Bronchial epithelial cell (primary cell): ENCODE data around the gene SAE1. TPM values are rescaled to one million over a fixed set of nuclear protein-coding genes. Genes with fewer than 3 reads are reported as not detected.

Experiments
- DNase-seq: peaks from one replicate; pipeline ENCODE4 v3.0.0-alpha.2; 2010; ENCODE audit warnings: low read depth
- FAIRE-seq: peaks from 2 replicates; lab custom pipeline; 2011; peaks lifted over from hg19 to GRCh38; lab: Jason Lieb, UNC
- H3K27me3 ChIP-seq: 2 replicates; pipeline ENCODE4 v1.5.1; 2011; ENCODE audit warnings: low read length; ENCODE audit not compliant: control insufficient read depth, insufficient read depth
- H3K36me3 ChIP-seq: 2 replicates; pipeline ENCODE4 v1.5.1; 2011; ENCODE audit warnings: low read length; ENCODE audit not compliant: control insufficient read depth, insufficient read depth
- H3K4me3 ChIP-seq: 2 replicates; pipeline ENCODE4 v1.5.1; 2011; ENCODE audit warnings: mild to moderate bottlenecking, low read depth, low read length, control low read depth
- CTCF ChIP-seq: IDR thresholded peaks from 2 replicates; pipeline ENCODE4 v1.5.1; 2011; ENCODE audit warnings: mild to moderate bottlenecking, moderate library complexity, low read length, control low read depth, inconsistent platforms; ENCODE audit not compliant: insufficient read depth, severe bottlenecking
- total RNA-seq: library from RNA; depleted of rRNA; stranded (reverse); fragments of >200 nt; gene quantifications from 2 replicates; pipeline ENCODE4 v1.2.1, GENCODE V29; 2014

SAE1 gene
- total RNA-seq, 1 donor from 2014 or later: 90.6 TPM

GRCh38 chr19:47183601-47184000, 53.0 kb downstream of the SAE1 start:
- Histone ChIP-seq H3K36me3 (peaks cover 3% of the 10 kb centered on the region), H3K4me3 (no peak overlapping the region), H3K27me3 (no peaks in the 10 kb centered on the region)
- DNase-seq: no peak
- TF ChIP-seq CTCF: no peak
- FAIRE-seq: no peak

GRCh38 chr19:47186446-47187334, 56.1 kb downstream of the SAE1 start:
- DNase-seq (no peak), FAIRE-seq (no peak)
- H3K4me3 ChIP-seq: no peak overlapping the region
- H3K36me3 ChIP-seq: peaks cover 6% of the 10 kb centered on the region
- no peak for TF ChIP-seq CTCF
- H3K27me3 ChIP-seq: no peaks in the 10 kb centered on the region

- H3K27me3 ChIP-seq: no peaks in the 10 kb centered on the region
- no peak for TF ChIP-seq CTCF
- DNase-seq (no peak), FAIRE-seq (no peak)
- H3K36me3 ChIP-seq: peaks cover 5% of the 10 kb centered on the region
- no peak overlapping the region for H3K4me3 ChIP-seq
Measured at GRCh38 chr19:47187335-47187655, 56.7 kb downstream of the SAE1 start.

GRCh38 chr19:47187797-47188196, 57.2 kb downstream of the SAE1 start:
- no peak for FAIRE-seq
- H3K4me3 ChIP-seq: no peak overlapping the region

GRCh38 chr19:47188507-47189033, 57.9 kb downstream of the SAE1 start:
- H3K36me3 ChIP-seq: peaks cover 5% of the 10 kb centered on the region
- H3K27me3 ChIP-seq: no peaks in the 10 kb centered on the region
- TF ChIP-seq CTCF: no peak
- peak; percentile 28 for FAIRE-seq
- no peak overlapping the region for H3K4me3 ChIP-seq
- no peak for DNase-seq

More at GRCh38 chr19:47187797-47188196, 57.2 kb downstream of the SAE1 start:
- TF ChIP-seq CTCF: no peak
- no peak for DNase-seq
- Histone ChIP-seq H3K27me3 (no peaks in the 10 kb centered on the region), H3K36me3 (peaks cover 5% of the 10 kb centered on the region)
